ENCODE measurements around the gene AFTPH.

Gene AFTPH

GRCh38 chr2:64542071-64543007 lies 18.2 kb downstream of the AFTPH start:
- DNase-seq = peak; percentile 45

- peak; percentile 86 for DNase-seq
Measured at GRCh38 chr2:64543008-64543697, 19.0 kb downstream of the AFTPH start.

- DNase-seq = no peak
Measured at GRCh38 chr2:64548761-64549160, 24.6 kb downstream of the AFTPH start.

- no peak for DNase-seq
Measured at GRCh38 chr2:64550042-64550441, 25.9 kb downstream of the AFTPH start.

DNA sequence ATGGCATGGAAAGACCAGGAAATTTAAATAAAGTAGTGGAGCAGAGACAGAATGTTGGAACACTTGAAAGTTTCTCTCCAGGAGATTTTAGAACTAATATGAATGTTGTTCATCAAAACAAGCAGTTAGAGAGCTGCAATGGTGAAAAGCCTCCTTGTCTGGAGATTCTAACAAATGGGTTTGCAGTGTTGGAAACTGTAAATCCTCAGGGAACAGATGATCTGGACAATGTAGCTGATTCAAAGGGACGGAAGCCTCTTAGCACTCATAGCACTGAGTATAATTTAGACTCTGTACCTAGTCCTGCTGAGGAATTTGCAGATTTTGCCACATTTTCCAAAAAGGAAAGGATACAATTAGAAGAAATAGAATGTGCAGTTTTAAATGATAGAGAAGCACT lies 27.7 kb downstream of the AFTPH start:
- DNase-seq = no peak

DNA sequence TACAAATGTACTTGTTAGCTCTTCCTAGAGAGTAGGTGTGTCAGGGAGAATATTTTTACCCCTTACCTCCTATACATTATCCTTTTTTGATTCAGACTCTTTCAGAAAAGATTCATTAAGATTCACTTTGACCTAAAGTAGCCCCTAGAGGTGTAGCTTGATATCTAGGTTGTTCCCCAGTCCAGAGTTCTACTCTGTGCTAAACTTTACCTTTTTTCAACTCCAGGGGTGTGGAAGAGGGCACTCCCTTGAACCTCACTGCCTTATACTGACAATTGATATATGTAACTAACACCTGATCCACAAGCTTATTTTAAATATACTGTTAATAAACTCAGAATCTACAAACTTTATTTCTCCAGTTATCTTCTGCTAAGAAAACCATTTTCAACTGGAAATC lies 30.0 kb downstream of the AFTPH start:
- DNase-seq = no peak

DNA sequence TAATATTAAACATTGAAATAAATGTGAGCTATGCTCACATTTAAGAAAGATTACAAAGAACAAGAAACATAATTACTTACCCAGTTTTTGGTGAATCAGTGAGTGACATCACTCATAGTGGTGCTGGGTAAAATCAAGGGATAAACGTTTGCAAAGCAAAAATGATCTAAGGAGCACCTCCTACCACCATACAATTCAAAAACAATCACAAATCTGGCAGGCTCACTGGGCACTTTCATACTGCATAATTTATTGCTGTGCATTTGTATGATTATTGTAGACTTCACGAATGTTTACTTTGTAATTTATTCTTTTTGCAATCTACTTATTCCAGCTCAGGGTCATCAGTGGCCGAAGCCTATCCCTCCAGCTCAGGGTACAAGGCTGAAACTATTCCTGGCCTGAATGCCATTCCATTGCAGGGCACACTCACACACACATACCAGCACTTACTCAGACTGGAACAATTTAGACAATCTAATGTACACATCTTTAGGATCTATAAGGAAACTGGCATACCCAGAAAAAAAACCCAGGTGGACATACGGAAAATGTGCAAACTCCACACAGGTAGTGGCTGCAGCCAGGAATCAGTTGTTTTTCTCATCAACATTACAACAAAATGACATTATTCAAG lies 34.4 kb downstream of the AFTPH start:
- no peak for DNase-seq

DNA sequence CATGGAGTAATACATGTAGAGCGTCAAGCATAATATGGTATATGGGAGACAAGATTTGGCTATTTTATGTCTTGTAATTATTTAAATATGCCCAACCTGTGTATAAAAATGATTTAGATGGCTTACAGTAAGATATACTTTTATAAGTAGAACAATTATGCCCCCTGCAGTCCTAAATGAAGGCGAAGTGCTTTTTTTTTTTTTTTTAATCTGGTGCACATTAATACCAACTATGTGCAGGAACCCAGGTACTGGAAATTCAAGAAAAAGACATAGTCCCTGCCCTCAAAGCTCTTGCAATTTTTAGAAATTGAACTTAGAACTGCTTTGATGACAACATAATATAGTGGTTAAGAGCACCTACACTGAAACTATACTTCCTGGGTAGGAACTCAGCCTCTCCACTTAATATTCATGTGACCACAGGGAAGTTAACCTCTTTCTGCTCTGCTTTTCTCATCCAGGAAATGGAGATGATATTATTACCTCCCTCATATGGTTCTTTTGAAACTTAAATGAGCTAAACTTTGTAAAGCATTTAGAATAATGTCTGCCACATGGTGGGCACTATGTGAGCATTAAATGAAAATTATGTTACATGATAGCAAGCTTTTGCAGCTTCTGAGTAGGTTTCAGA lies 38.1 kb downstream of the AFTPH start:
- peak; percentile 22 for DNase-seq

DNA sequence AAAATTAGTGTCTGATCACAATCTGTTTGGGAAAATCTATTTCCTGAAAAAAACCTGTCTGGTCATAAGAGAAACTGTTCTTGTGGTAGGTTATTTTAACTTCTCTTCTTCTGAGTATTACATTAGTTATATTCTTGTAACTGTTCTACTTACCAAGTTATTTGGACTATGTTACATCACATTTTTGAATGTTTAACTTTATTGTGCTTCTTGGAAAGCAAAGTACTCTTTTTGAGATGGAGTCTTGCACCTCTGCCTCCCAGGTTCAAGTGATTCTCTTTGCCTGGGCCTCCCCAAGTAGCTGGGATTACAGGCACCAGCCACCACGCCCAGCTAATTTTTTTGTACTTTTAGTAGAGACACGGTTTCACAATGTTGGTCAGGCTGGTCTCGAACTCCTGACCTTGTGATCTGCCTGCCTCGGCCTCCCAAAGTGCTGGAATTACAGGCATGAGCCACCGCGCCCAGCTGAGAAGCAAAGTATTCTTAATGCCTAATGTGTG lies 39.4 kb downstream of the AFTPH start:
- no peak for DNase-seq

DNA sequence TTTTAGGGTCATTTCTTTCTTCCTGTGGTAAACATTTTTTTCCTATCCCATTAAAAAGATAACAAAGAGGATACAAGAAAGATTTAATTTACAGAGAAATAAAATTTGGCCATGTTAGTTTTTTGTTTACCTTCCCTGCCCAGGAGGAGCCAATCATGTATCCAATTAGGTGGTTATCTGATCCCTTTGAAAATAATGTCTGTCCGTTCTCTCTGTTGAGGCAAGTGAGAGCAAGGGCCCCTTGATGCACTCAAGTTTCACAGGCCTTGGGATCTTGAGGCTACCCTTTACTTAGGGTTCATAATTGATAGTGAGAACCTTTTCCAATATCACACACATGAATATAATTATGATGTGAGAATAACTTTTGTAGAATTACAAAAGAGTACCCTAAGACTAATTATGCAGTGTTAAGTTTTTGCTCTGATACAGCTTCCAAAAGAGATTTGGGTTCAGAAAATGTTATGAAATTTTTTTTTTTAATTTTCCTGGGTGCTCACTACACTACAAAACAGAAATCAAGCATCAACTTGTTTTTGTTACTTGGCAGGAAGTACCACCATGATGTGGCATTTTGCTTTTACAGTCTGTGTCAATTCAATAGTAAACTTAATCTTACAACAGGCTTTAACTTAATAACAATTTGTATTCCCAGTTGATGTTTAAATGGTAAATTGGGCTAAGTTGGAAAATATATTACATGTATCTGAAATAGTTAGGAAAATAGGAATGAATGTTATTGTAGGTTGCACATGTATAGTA lies 42.0 kb downstream of the AFTPH start:
- DNase-seq = no peak

GRCh38 chr2:64567473-64567872 lies 43.3 kb downstream of the AFTPH start:
- DNase-seq = no peak

- DNase-seq = peak; percentile 3
Measured at GRCh38 chr2:64568836-64569235, 44.7 kb downstream of the AFTPH start.

DNA sequence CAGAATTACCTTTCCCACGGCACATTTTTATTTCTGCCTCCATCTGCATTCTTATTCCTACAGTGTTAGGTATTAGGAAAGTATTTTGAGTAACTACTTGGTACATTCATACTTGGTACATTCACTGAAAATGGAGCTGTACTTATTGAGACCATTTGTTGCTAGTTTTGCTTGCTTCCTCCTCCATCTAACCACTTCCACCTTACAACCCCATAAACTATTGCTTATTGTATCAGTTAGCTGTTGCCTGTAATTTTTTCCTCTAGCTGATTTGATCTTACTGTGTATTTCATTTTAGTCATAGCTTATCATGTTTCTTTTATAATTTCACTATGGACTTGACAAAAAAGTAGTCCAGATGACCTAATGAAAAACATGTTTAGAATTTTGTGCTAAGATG lies 50.7 kb downstream of the AFTPH start:
- DNase-seq = no peak

DNA sequence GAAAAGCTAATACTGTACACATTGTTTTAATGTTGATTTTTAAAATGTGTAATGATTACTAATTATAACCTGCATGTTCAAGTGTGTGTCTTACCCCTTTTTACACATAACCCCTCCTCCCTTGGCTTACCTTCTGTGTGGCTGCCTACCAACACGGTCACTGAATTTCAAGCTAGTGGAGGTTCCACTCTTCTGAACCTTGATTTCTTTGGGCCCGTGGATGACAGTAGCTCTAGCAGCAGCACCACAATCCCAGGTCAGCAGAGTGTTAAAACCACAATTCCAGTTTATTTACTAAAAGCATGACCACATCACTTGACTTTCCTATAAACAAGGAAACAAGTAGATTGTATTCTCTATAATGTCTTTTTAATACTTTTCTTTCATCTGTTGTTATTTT lies 56.9 kb downstream of the AFTPH start:
- DNase-seq = no peak

- no peak for DNase-seq
Measured at GRCh38 chr2:64581777-64582539, 57.8 kb downstream of the AFTPH start.

DNA sequence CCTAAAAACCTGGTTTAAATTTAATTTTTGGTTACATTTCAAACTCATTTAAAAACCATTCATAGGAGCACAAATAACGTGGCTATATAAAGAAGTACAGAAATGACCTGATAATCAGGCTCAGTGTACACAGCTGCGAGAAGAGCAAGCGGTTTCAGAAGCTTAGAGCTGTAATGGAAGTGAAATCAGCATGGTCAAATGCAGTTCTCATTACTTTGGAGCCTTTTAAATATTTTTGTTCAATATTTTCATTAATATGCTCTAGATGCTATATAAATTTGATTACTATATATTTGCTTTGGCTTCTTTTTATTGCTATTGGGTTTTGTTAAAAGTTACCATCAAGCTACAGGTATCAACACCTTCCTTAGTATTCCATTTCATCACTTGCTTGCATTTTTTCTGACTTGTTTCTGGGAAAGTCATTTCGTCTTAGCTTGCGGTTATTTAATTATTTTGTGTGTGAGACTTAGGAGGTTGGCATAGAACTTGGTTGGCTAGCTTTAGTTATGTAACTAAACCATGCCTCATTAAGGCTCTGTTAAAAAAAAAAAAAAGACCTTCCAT lies 58.7 kb downstream of the AFTPH start:
- no peak for DNase-seq

- DNase-seq = no peak
Measured at GRCh38 chr2:64586054-64586453, 61.9 kb downstream of the AFTPH start.

DNA sequence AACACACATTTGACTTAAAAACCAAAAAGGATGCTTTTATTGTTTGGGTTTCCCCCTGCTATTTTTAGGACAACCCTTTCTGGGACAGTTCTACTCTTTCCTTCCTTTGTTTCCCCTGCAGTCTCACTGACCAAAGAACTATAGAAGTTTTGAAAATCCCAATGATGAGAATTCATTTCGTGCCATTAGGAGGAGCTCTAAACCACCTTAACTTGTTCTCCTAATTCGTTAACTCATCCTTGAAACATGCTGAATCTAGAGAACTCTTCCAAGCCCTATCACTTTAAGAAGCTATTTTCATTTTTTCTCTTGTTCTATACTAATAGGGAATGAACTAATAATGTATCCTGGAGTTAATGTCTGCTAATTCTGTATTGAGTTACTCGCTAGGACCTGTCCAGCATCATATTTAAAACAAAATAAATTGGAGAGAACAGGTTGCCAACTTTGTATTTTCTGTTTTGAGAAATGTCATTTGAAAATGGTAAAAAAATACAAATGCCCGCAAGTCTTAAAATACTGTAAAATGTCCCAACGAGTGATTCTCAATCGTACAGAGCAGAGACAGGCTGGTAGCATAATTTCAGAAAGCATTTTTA lies 62.9 kb downstream of the AFTPH start:
- DNase-seq = peak; percentile 65

DNA sequence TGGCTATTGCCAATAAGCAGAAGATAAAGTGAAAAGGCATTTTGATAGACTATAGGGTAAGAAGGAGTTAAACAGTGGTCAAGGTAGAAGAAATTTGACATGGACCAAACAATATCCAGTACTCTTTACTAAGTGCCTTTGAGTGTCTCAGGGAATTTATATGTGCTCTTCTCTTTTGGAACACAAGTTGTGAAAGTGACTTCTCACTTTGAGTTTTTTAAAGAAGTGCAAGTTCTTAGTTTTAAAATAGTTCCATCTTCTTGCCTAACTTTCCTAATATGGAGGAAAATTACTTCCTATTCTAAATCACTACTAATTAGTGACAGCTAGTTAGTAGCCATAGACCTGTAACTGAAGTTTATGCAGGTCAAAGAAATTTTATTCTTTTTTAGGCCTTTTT lies 63.4 kb downstream of the AFTPH start:
- no peak for DNase-seq

GRCh38 chr2:64591188-64591587 lies 67.1 kb downstream of the AFTPH start:
- no peak for DNase-seq

Data from fibroblast of skin of right biceps (primary cell).